KMS-11 (cell line): ENCODE results near the gene LRIT3.
"Not testable (repeated sequence)": the region's sequence is repeated elsewhere in the genome, so short reads cannot be mapped to it uniquely, and the experiment has no call there.

ENCODE experiments used
- H2AFZ ChIP-seq: fragments of 200-600 bp; sonication (generic); 2 replicates; pipeline ENCODE4 v1.6.1; 2016; ENCODE audit warnings: antibody characterized with exemption, mixed run types, low read depth
- H3K27ac ChIP-seq: fragments of 200-600 bp; sonication (generic); 2 replicates; pipeline ENCODE4 v1.6.1; 2016; ENCODE audit warnings: mild to moderate bottlenecking, mixed run types
- H3K27me3 ChIP-seq: fragments of 200-600 bp; sonication (generic); 2 replicates; pipeline ENCODE4 v1.6.1; 2017; ENCODE audit warnings: mild to moderate bottlenecking, low read depth, mixed run types, moderate library complexity; ENCODE audit not compliant: insufficient read depth
- H3K36me3 ChIP-seq: fragments of 200-600 bp; sonication (generic); 2 replicates; pipeline ENCODE4 v1.6.1; 2017; ENCODE audit warnings: mild to moderate bottlenecking, mixed run types; ENCODE audit not compliant: insufficient read depth
- H3K4me1 ChIP-seq: fragments of 200-600 bp; sonication (generic); 2 replicates; pipeline ENCODE4 v1.6.1; 2016; ENCODE audit warnings: mild to moderate bottlenecking, low read depth, mixed run types; ENCODE audit not compliant: poor library complexity, severe bottlenecking
- H3K4me2 ChIP-seq: fragments of 200-600 bp; sonication (generic); 2 replicates; pipeline ENCODE4 v1.7.0; 2016; ENCODE audit warnings: mild to moderate bottlenecking, mixed run types
- H3K4me3 ChIP-seq: fragments of 200-600 bp; sonication (generic); IDR thresholded peaks from 2 replicates; pipeline ENCODE4 v1.6.1; 2017; ENCODE audit warnings: low read depth, low read length, mixed read lengths; ENCODE audit not compliant: insufficient read depth
- H3K79me2 ChIP-seq: fragments of 200-600 bp; sonication (generic); 2 replicates; pipeline ENCODE4 v1.6.1; 2016; ENCODE audit warnings: low read depth, mixed run types; ENCODE audit not compliant: insufficient read depth
- H3K9ac ChIP-seq: fragments of 200-600 bp; sonication (generic); 2 replicates; pipeline ENCODE4 v1.6.1; 2016; ENCODE audit warnings: mild to moderate bottlenecking, mixed run types
- H4K20me1 ChIP-seq: fragments of 200-600 bp; sonication (generic); 2 replicates; pipeline ENCODE4 v1.6.1; 2016; ENCODE audit warnings: mild to moderate bottlenecking, mixed run types; ENCODE audit not compliant: insufficient read depth
- TF ChIP-seq, protein P1 (sequence below): fragments of 200-600 bp; sonication (generic); conservative IDR thresholded peaks from 2 replicates; pipeline ENCODE4 v1.6.1; 2017; ENCODE audit warnings: low read depth, mild to moderate bottlenecking, antibody characterized with exemption, low read length, moderate library complexity, mixed read lengths

The LRIT3 gene

DNA sequence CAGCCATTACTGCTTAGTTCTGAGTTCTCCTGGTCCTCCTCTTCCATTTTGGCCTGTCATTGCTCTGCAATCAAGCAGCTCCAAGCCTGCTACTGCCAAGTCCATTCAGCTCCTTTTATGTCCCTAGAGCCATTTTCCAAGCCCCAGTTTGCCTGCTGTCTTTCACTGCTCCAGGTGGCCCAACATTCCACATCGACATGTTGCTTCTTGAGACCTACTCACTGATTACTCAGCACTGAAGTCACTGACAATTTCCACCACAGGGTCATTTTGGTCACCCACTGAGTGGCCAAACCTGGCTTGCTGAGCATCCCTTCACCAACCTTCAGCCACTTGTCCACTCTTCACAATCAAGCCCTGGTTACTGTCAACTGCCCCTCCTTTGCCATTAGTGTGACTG lies 27.2 kb downstream of the LRIT3 start:
- no peak overlapping the region for H3K4me2 ChIP-seq
- no peak overlapping the region for H3K27ac ChIP-seq
- TF ChIP-seq, protein P1, sequence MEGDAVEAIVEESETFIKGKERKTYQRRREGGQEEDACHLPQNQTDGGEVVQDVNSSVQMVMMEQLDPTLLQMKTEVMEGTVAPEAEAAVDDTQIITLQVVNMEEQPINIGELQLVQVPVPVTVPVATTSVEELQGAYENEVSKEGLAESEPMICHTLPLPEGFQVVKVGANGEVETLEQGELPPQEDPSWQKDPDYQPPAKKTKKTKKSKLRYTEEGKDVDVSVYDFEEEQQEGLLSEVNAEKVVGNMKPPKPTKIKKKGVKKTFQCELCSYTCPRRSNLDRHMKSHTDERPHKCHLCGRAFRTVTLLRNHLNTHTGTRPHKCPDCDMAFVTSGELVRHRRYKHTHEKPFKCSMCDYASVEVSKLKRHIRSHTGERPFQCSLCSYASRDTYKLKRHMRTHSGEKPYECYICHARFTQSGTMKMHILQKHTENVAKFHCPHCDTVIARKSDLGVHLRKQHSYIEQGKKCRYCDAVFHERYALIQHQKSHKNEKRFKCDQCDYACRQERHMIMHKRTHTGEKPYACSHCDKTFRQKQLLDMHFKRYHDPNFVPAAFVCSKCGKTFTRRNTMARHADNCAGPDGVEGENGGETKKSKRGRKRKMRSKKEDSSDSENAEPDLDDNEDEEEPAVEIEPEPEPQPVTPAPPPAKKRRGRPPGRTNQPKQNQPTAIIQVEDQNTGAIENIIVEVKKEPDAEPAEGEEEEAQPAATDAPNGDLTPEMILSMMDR = no peak
- no peaks in the 10 kb centered on the region for H3K79me2 ChIP-seq
- no peak overlapping the region for H3K4me3 ChIP-seq
- H4K20me1 ChIP-seq = no peaks in the 10 kb centered on the region
- no peaks in the 10 kb centered on the region for H3K36me3 ChIP-seq
- no peaks in the 10 kb centered on the region for H3K27me3 ChIP-seq
- peaks cover 4% of the 10 kb centered on the region for H3K4me1 ChIP-seq
- H2AFZ ChIP-seq = no peak overlapping the region
- H3K9ac ChIP-seq = no peak overlapping the region

DNA sequence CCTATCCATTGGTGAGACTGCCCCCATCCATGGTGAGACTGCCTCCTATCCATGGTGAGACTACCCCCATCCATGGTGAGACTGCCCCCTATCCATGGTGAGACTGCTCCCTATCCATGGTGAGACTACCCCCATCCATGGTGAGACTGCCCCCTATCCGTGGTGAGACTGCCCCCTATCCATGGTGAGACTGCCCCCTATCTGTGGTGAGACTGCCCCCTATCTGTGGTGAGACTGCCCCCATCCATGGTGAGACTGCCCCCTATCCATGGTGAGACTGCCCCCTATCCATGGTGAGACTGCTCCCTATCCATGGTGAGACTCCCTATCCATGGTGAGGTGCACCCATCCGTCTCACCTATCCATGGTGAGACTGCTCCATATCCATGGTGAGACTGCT lies 27.6 kb downstream of the LRIT3 start:
- H3K27ac ChIP-seq, H3K27me3 ChIP-seq, H2AFZ ChIP-seq, H3K9ac ChIP-seq, H3K79me2 ChIP-seq, H4K20me1 ChIP-seq, H3K4me2 ChIP-seq, H3K36me3 ChIP-seq, H3K4me3 ChIP-seq, H3K4me1 ChIP-seq: not testable (repeated sequence)

DNA sequence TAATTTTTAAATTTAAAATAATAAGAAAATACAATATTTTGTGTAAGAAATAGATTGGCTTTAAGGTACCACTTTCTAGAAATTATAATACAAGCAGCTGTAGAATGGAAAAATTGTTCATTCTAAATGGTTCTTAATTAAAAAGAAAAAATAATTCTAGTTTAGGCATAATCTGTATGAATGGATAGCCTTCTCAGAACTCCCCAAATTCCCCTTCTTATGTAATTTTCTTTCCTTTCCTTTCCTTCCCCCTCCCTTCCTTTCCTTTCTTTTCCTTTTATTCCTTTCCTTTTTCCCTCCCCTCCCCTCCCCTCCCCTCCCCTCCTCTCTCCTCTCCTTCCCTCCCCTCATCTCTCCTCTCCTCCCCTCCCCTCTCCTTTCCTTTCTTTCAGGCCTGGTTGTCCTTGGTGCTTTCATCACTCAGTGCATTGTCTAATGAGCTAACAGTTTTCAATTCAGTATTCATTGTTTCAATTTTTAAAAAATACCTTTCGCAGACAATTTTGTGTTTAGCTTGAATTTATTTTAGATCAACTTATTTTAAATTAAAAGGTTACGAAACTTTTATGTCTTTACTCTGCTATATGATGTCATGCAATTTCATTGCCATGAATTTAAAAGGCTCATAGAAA lies 28.8 kb downstream of the LRIT3 start:
- Histone ChIP-seq H3K9ac (no peak overlapping the region), H3K36me3 (no peaks in the 10 kb centered on the region), H3K4me2 (no peak overlapping the region), H3K4me1 (peaks cover 4% of the 10 kb centered on the region), H3K4me3 (no peak overlapping the region), H3K79me2 (no peaks in the 10 kb centered on the region), H4K20me1 (no peaks in the 10 kb centered on the region), H2AFZ (no peak overlapping the region), H3K27ac (no peak overlapping the region), H3K27me3 (no peaks in the 10 kb centered on the region)
- TF ChIP-seq, protein P1 = no peak

- Histone ChIP-seq H3K4me1 (peaks cover 4% of the 10 kb centered on the region), H3K27ac (no peak overlapping the region), H3K4me3 (no peak overlapping the region), H4K20me1 (no peaks in the 10 kb centered on the region), H3K79me2 (no peaks in the 10 kb centered on the region), H3K36me3 (no peaks in the 10 kb centered on the region), H3K9ac (no peak overlapping the region), H3K27me3 (no peaks in the 10 kb centered on the region), H3K4me2 (no peak overlapping the region), H2AFZ (no peak overlapping the region)
- TF ChIP-seq, protein P1 = no peak
Measured at GRCh38 chr4:109877400-109877799, 29.5 kb downstream of the LRIT3 start.

DNA sequence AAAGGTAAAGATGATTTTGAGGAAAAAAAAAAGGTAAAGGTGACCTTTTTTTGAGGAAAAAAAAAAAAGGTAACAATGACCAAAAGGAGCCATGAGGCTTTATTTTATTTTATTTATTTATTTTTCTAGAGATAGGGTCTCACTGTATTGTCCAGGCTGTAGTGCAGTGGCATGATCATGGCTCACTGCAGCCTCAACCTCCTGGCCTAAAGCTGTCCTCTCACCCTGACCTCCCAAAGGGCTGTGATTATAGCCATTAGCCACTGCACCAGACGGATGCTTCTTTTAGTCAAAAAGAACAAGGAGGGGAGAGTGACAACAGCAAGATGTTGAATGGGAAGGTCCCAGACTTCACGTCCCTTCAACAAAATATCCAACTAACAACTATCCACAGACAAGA lies 30.4 kb downstream of the LRIT3 start:
- Histone ChIP-seq H4K20me1 (no peaks in the 10 kb centered on the region), H3K27me3 (no peaks in the 10 kb centered on the region), H3K36me3 (no peaks in the 10 kb centered on the region), H3K79me2 (no peaks in the 10 kb centered on the region), H3K27ac (no peak overlapping the region), H3K9ac (no peak overlapping the region), H2AFZ (no peak overlapping the region), H3K4me3 (no peak overlapping the region), H3K4me2 (no peak overlapping the region), H3K4me1 (peaks cover 4% of the 10 kb centered on the region)
- TF ChIP-seq, protein P1 = no peak
